Fibroblast of lung (primary cell): ENCODE data around the gene NPIPA8. TPM values are rescaled to one million over a fixed set of nuclear protein-coding genes. Genes with fewer than 3 reads are reported as not detected.
"Not testable (repeated sequence)": the region's sequence is repeated elsewhere in the genome, so short reads cannot be mapped to it uniquely, and the experiment has no call there.

Experiments
- DNase-seq, 2 donors: peaks; one replicate each; pipeline versions ENCODE4 v3.0.0 to v3.0.0-alpha.2; 2010; ENCODE audit warnings: low read depth in 2 of 2
- H2AFZ ChIP-seq: 2 replicates; pipeline ENCODE4 v1.5.1; 2012; ENCODE audit warnings: low read length, control low read depth, inconsistent platforms
- H3K27ac ChIP-seq: 2 replicates; pipeline ENCODE4 v1.5.1; 2011; ENCODE audit warnings: low read length, control low read depth; ENCODE audit not compliant: insufficient read depth
- H3K27me3 ChIP-seq: 2 replicates; pipeline ENCODE4 v1.5.1; 2011; ENCODE audit warnings: mild to moderate bottlenecking, low read length; ENCODE audit not compliant: control insufficient read depth, insufficient read depth
- H3K36me3 ChIP-seq: 2 replicates; pipeline ENCODE4 v1.5.1; 2011; ENCODE audit warnings: low read length; ENCODE audit not compliant: control insufficient read depth, insufficient read depth
- H3K4me1 ChIP-seq: 2 replicates; pipeline ENCODE4 v1.5.1; 2011; ENCODE audit warnings: low read length; ENCODE audit not compliant: control insufficient read depth, insufficient read depth; ENCODE audit errors: extremely low read depth
- H3K4me2 ChIP-seq: 2 replicates; pipeline ENCODE4 v1.5.1; 2011; ENCODE audit warnings: low read length, control low read depth; ENCODE audit not compliant: insufficient read depth; ENCODE audit errors: extremely low read depth
- H3K4me3 ChIP-seq, 4 experiments: fragments of 200-600 bp in 1 of 4; sonication (generic) in 1 of 4; replicated peaks in 1 of 4; 2 replicates each; pipeline ENCODE4 v1.5.1; 2011 to 2016; ENCODE audit warnings: low read length in 4 of 4, low read depth in 3 of 4, mild to moderate bottlenecking in 3 of 4, control low read depth in 2 of 4, inconsistent platforms in 1 of 4, mixed read lengths in 1 of 4; ENCODE audit not compliant: insufficient read depth in 1 of 4; ENCODE audit errors: control extremely low read depth in 1 of 4
- H3K79me2 ChIP-seq: 2 replicates; pipeline ENCODE4 v1.5.1; 2012; ENCODE audit warnings: mild to moderate bottlenecking, low read length, inconsistent platforms; ENCODE audit not compliant: control insufficient read depth, insufficient read depth
- H3K9ac ChIP-seq: 2 replicates; pipeline ENCODE4 v1.5.1; 2011; ENCODE audit warnings: mild to moderate bottlenecking, low read length, control low read depth; ENCODE audit not compliant: insufficient read depth
- H3K9me3 ChIP-seq: 2 replicates; pipeline ENCODE4 v1.5.1; 2012; ENCODE audit warnings: low read depth, low read length; ENCODE audit not compliant: control insufficient read depth, insufficient read depth
- H4K20me1 ChIP-seq: 2 replicates; pipeline ENCODE4 v1.5.1; 2011; ENCODE audit warnings: low read length; ENCODE audit not compliant: control insufficient read depth, insufficient read depth; ENCODE audit errors: extremely low read depth
- polyA plus RNA-seq, 2 donors: library from polyadenylated mRNA; depleted of rRNA in 1 of 2; stranded (reverse) in 1 of 2; unstranded in 1 of 2; fragments of >200 nt; gene quantifications; 2 replicates each; pipeline ENCODE4 v1.2.1, GENCODE V29; 2011 to 2012; ENCODE audit warnings: missing spikeins in 1 of 2
- total RNA-seq: library from RNA; depleted of rRNA; stranded (reverse); fragments of >200 nt; gene quantifications from 2 replicates; pipeline ENCODE4 v1.2.1, GENCODE V29; 2014

The NPIPA8 gene
- total and polyA plus RNA-seq, 2 donors (not counting 1 experiment from before 2014, with no cell fraction given) = 2.9 TPM; not detected in 1

DNA sequence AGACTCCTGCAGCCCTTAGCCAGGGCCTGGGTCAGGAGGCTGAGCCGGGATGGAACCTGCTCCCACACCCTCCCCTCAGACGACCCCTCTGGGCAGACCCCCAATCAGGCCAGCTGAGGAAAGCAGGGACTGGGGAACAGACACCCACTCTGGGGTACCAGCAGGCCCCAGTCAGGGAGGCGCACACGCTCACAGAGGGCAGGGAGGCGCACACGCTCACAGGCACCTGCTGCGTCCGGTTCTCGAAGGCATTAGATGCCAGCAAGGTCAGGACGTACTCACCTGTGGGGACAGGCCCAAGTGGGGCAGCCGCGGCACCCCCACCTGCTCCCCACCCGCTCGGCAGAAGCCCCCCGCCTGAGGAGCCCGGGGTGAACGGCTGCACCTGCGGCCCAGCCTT lies 8.1 kb upstream of the NPIPA8 start:
- not testable (repeated sequence) for H3K79me2 ChIP-seq, H3K9ac ChIP-seq, H3K4me1 ChIP-seq, H4K20me1 ChIP-seq, H3K27ac ChIP-seq, H3K27me3 ChIP-seq, DNase-seq, H3K4me2 ChIP-seq, H3K4me3 ChIP-seq, H3K9me3 ChIP-seq, H3K36me3 ChIP-seq, H2AFZ ChIP-seq

DNA sequence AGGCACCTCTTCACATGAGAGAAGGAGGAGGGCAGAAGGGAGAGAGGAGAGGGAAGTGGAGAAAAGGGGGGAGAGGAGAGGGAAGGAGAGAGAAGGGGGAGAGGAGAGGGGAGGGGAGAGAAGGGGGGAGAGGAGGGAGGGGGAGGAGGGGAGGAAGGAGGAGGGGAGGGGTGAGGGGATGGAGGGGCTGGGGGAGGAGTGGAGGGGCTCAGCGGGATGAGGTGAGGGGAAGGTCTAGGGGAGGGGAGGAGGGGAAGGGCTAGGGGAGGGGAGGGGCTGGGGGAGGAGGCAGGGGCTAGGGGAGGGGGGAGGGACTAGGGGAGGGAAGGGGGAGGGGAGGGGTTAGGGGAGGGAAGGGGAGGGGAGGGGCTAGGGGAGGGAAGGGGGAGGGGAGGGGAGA lies 5.5 kb upstream of the NPIPA8 start:
- H4K20me1 ChIP-seq, H2AFZ ChIP-seq, DNase-seq, H3K79me2 ChIP-seq, H3K4me1 ChIP-seq, H3K4me3 ChIP-seq, H3K9me3 ChIP-seq, H3K9ac ChIP-seq, H3K36me3 ChIP-seq, H3K27me3 ChIP-seq, H3K4me2 ChIP-seq, H3K27ac ChIP-seq: not testable (repeated sequence)

DNA sequence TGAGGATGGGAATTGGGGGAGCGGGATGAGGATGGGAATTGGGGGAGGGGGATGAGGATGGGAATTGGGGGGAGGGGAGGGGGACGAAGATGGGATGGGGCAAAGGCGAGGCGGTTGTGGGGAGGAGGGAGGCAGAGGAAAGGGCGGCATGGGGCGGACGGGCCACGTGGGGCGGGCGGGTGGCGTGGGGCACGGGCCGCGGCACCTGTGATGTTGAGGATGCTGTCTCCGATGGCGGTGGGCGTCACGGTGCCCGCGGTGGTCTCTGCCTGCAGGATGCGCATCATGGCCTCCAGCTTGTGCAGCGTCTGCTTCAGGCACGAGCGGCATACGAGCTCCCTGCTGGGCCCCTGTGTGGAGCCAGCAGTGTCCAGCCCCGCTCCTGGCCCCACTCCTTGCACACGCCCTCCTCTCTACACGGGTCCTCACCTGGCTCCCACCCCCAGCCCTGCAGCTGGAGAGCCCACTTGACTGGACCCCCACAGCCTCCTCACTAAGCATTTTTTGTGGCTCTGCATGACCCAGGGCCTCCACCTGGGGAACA lies 5.0 kb upstream of the NPIPA8 start:
- not testable (repeated sequence) for H2AFZ ChIP-seq, H4K20me1 ChIP-seq, H3K27ac ChIP-seq, H3K9me3 ChIP-seq, H3K4me3 ChIP-seq, DNase-seq, H3K4me2 ChIP-seq, H3K27me3 ChIP-seq, H3K79me2 ChIP-seq, H3K4me1 ChIP-seq, H3K36me3 ChIP-seq, H3K9ac ChIP-seq

DNA sequence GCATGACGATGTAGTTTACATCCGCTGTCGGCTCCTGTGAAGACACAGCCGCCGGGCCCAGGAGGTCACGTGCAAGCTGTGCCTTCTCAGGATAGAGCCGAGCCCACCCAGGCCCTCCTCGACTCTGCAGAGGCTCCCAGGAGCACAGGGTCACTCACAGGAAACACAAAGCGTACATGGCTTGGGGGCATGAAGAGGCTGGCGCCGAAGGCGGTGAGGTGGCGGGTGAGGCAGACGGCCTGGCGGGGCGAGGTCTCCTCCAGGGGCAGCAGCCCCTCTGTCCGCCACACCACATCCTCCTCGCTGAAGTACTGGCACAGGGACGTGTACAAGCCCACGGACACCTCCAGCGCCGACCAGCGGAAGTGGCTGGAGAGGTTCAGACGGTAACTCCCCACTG lies 2.7 kb upstream of the NPIPA8 start:
- H2AFZ ChIP-seq, H3K79me2 ChIP-seq, H3K4me1 ChIP-seq, H3K36me3 ChIP-seq, H3K27ac ChIP-seq, DNase-seq, H3K4me2 ChIP-seq, H3K27me3 ChIP-seq, H3K4me3 ChIP-seq, H3K9me3 ChIP-seq, H3K9ac ChIP-seq, H4K20me1 ChIP-seq: not testable (repeated sequence)

DNA sequence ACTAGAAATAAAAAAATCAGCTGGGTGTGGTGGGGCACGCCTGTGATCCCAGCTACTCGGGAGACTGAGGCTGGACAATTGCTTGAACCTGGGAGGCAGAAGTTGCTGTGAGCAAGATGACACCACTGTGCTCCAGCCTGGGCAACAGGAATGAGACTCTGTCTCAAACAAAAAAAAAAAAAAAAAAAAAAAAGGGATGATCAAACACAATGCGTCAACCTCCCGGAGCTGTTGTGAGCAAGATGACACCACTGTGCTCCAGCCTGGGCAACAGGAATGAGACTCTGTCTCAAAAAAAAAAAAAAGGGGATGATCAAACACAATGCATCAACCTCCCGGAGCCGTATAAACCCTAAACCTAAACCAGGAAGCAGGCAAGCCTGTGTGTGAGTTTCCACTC lies 24.7 kb downstream of the NPIPA8 start:
- H3K27me3 ChIP-seq, H3K36me3 ChIP-seq, H2AFZ ChIP-seq, H3K4me3 ChIP-seq, H3K4me1 ChIP-seq, H4K20me1 ChIP-seq, DNase-seq, H3K27ac ChIP-seq, H3K9me3 ChIP-seq, H3K79me2 ChIP-seq, H3K9ac ChIP-seq, H3K4me2 ChIP-seq: not testable (repeated sequence)

DNA sequence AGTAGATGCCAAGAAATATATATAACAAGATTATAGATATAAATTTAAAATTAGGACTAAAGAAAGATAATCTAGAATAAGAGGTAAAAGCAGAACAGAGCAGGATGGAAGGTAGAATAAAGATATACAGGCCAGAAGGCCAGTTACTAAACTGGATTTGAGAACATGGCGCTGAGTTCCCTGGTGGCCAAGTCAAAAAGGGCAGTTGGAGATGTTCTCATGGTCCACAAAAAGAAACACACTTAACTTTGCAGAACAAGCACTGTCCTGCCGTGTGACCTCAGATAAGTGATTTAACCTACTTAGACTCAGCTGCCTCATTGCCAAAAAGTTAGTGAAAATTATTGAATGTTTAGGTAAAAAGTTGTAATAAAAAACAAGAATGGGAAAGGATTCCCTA lies 27.4 kb downstream of the NPIPA8 start:
- not testable (repeated sequence) for H3K4me1 ChIP-seq, H4K20me1 ChIP-seq, H3K9me3 ChIP-seq, H3K79me2 ChIP-seq, H3K27ac ChIP-seq, H3K4me2 ChIP-seq, DNase-seq, H3K27me3 ChIP-seq, H3K4me3 ChIP-seq, H3K9ac ChIP-seq, H2AFZ ChIP-seq, H3K36me3 ChIP-seq

DNA sequence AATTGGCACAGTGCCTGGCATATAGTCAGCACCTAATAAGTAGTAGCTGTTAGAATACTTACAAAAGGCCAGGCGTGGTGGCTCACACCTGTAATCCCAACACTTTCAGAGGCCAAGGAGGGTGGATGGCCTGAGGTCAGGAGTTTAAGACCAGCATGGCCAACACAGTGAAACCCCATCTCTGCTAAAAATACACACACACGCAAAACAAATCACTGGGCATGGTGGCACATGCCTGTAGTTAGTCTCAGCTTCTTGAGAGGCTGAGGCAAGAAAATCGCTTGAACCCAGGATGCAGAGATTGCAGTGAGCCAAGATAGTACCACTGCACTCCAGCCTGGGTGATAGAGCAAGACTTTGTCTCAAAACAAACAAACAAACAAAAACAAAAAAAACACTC lies 29.3 kb downstream of the NPIPA8 start:
- H3K27ac ChIP-seq, H3K9me3 ChIP-seq, H4K20me1 ChIP-seq, H2AFZ ChIP-seq, H3K36me3 ChIP-seq, H3K9ac ChIP-seq, H3K4me1 ChIP-seq, H3K27me3 ChIP-seq, H3K4me3 ChIP-seq, H3K4me2 ChIP-seq, DNase-seq, H3K79me2 ChIP-seq: not testable (repeated sequence)
